GM21447 (cell line): ENCODE results near the gene MFF.
"Not testable (repeated sequence)": the region's sequence is repeated elsewhere in the genome, so short reads cannot be mapped to it uniquely, and the experiment has no call there.

Source experiments
- ATAC-seq: cut with Tn5 transposase; IDR thresholded peaks from one replicate; pipeline ENCODE4 v1.9.1; 2021; ENCODE audit not compliant: unreplicated experiment

Gene MFF

GRCh38 chr2:227376656-227377396 is 51.8 kb downstream of the MFF start:
- ATAC-seq, result no peak

GRCh38 chr2:227377467-227378351 is 52.7 kb downstream of the MFF start:
- no peak for ATAC-seq

- ATAC-seq, result no peak
Measured at GRCh38 chr2:227378371-227378782, 53.3 kb downstream of the MFF start.

- ATAC-seq, result no peak
Measured at GRCh38 chr2:227379095-227379494, 54.0 kb downstream of the MFF start, which contains the start of gene TM4SF20. Gene TM4SF20 (minus strand): TSS chr2:227379306. CDS start chr2:227379268, 38 bp downstream.

GRCh38 chr2:227382241-227382835 is 57.3 kb downstream of the MFF start:
- ATAC-seq, result not testable (repeated sequence)

- no peak for ATAC-seq
Measured at GRCh38 chr2:227383686-227384085, 58.6 kb downstream of the MFF start.

- no peak for ATAC-seq
Measured at GRCh38 chr2:227386630-227387029, 61.6 kb downstream of the MFF start.

GRCh38 chr2:227387583-227387982 is 62.5 kb downstream of the MFF start, which contains the start of gene SCYGR1:
Gene SCYGR1 (minus strand): TSS chr2:227387949. CDS start chr2:227387949, 0 bp downstream.
- not testable (repeated sequence) for ATAC-seq

GRCh38 chr2:227388537-227389011 is 63.5 kb downstream of the MFF start:
- no peak for ATAC-seq

GRCh38 chr2:227389231-227389630 is 64.2 kb downstream of the MFF start:
- ATAC-seq, result no peak

GRCh38 chr2:227389661-227390060 is 64.6 kb downstream of the MFF start:
- no peak for ATAC-seq

- ATAC-seq, result no peak
Measured at GRCh38 chr2:227390468-227391256, 65.6 kb downstream of the MFF start.

- no peak for ATAC-seq
Measured at GRCh38 chr2:227394401-227394800, 69.3 kb downstream of the MFF start.

- no peak for ATAC-seq
Measured at GRCh38 chr2:227395556-227395955, 70.5 kb downstream of the MFF start.

- no peak for ATAC-seq
Measured at GRCh38 chr2:227397562-227397961, 72.5 kb downstream of the MFF start.

- no peak for ATAC-seq
Measured at GRCh38 chr2:227398684-227399670, 73.9 kb downstream of the MFF start.

GRCh38 chr2:227401550-227401949 is 76.5 kb downstream of the MFF start:
- no peak for ATAC-seq

GRCh38 chr2:227402321-227402720 is 77.3 kb downstream of the MFF start:
- ATAC-seq, result no peak

GRCh38 chr2:227402959-227403358 is 77.9 kb downstream of the MFF start:
- ATAC-seq, result no peak
